Kidney epithelial cell (primary cell): ENCODE data around the gene ASXL2. TPM values are rescaled to one million over a fixed set of nuclear protein-coding genes. Genes with fewer than 3 reads are reported as not detected.

Experiments
- DNase-seq: peaks from one replicate; pipeline ENCODE4 v3.0.0-alpha.2; 2010; ENCODE audit warnings: low read depth
- H3K27me3 ChIP-seq: 2 replicates; pipeline ENCODE4 v1.6.0; 2011; ENCODE audit warnings: low read length; ENCODE audit not compliant: control insufficient read depth, insufficient read depth
- H3K36me3 ChIP-seq: 2 replicates; pipeline ENCODE4 v1.5.1; 2011; ENCODE audit warnings: low read length; ENCODE audit not compliant: control insufficient read depth, insufficient read depth
- H3K4me3 ChIP-seq: 2 replicates; pipeline ENCODE4 v1.5.1; 2011; ENCODE audit warnings: low read depth, mild to moderate bottlenecking, control low read depth, low read length
- CTCF ChIP-seq: IDR thresholded peaks from 2 replicates; pipeline ENCODE4 v1.5.1; 2011; ENCODE audit warnings: mild to moderate bottlenecking, moderate library complexity, low read length, control low read depth, inconsistent platforms; ENCODE audit not compliant: insufficient read depth, poor library complexity, severe bottlenecking
- total RNA-seq: library from RNA; depleted of rRNA; stranded (reverse); fragments of >200 nt; gene quantifications from 2 replicates; pipeline ENCODE4 v1.2.3, GENCODE V29; 2015

ASXL2 gene
- total RNA-seq, 1 donor from 2014 or later = 18.6 TPM

- Histone ChIP-seq H3K27me3 (no peaks in the 10 kb centered on the region), H3K4me3 (no peak overlapping the region), H3K36me3 (no peaks in the 10 kb centered on the region)
- TF ChIP-seq CTCF = no peak
- no peak for DNase-seq
Observed at GRCh38 chr2:25714740-25715139, 163.5 kb downstream of the ASXL2 start.

- DNase-seq = no peak
- Histone ChIP-seq H3K27me3 (no peaks in the 10 kb centered on the region), H3K36me3 (no peaks in the 10 kb centered on the region), H3K4me3 (no peak overlapping the region)
- no peak for TF ChIP-seq CTCF
Observed at GRCh38 chr2:25712455-25712854, 165.8 kb downstream of the ASXL2 start.

- Histone ChIP-seq H3K4me3 (no peak overlapping the region), H3K27me3 (no peaks in the 10 kb centered on the region), H3K36me3 (no peaks in the 10 kb centered on the region)
- DNase-seq = no peak
- TF ChIP-seq CTCF = no peak
Observed at GRCh38 chr2:25711675-25712354, 166.5 kb downstream of the ASXL2 start.

- TF ChIP-seq CTCF = no peak
- Histone ChIP-seq H3K36me3 (no peaks in the 10 kb centered on the region), H3K27me3 (no peaks in the 10 kb centered on the region), H3K4me3 (no peak overlapping the region)
- no peak for DNase-seq
Observed at GRCh38 chr2:25710750-25711149, 167.5 kb downstream of the ASXL2 start.

- no peaks in the 10 kb centered on the region for H3K27me3 ChIP-seq
- H3K36me3 ChIP-seq = no peaks in the 10 kb centered on the region
- DNase-seq = no peak
- H3K4me3 ChIP-seq = no peak overlapping the region
- TF ChIP-seq CTCF = no peak
Observed at GRCh38 chr2:25709349-25709748, 168.9 kb downstream of the ASXL2 start.
